Kidney (tissue), 14 donors: ENCODE data around the gene PSMD11. TPM values are rescaled to one million over a fixed set of nuclear protein-coding genes. Genes with fewer than 3 reads are reported as not detected.

Source experiments
- DNase-seq, 5 donors: peaks; one replicate each; pipeline ENCODE4 v3.0.0-alpha.2; 2013 to 2020
- FAIRE-seq: peaks from 2 replicates; lab custom pipeline; 2012; peaks lifted over from hg19 to GRCh38; lab: Jason Lieb, UNC
- H3K27ac ChIP-seq, 2 donors: one replicate each; pipeline ENCODE4 v1.7.0; 2013; ENCODE audit warnings: low read depth in 2 of 2, low read length in 2 of 2, inconsistent platforms in 1 of 2
- H3K27me3 ChIP-seq: one replicate; pipeline ENCODE4 v1.7.1; 2013; ENCODE audit warnings: low read length, inconsistent platforms; ENCODE audit not compliant: control insufficient read depth, insufficient read depth
- H3K36me3 ChIP-seq, 3 donors: one replicate each; pipeline versions ENCODE4 v1.7.0 to v1.7.1; 2013; ENCODE audit warnings: low read length in 3 of 3, control low read depth in 1 of 3, inconsistent platforms in 1 of 3; ENCODE audit not compliant: insufficient read depth in 3 of 3, control insufficient read depth in 2 of 3
- H3K4me1 ChIP-seq, 3 donors: one replicate each; pipeline versions ENCODE4 v1.7.0 to v1.7.1; 2013; ENCODE audit warnings: low read length in 3 of 3, inconsistent platforms in 1 of 3, low read depth in 1 of 3; ENCODE audit not compliant: control insufficient read depth in 2 of 3, insufficient read depth in 2 of 3
- H3K4me3 ChIP-seq, 3 donors: one replicate each; pipeline versions ENCODE4 v1.7.0 to v1.8.1; 2013; ENCODE audit warnings: low read length in 3 of 3, control low read depth in 1 of 3, inconsistent platforms in 1 of 3
- H3K9ac ChIP-seq, 3 donors: one replicate each; pipeline versions ENCODE4 v1.7.0 to v1.7.1; 2013; ENCODE audit warnings: low read length in 3 of 3, control low read depth in 1 of 3, inconsistent platforms in 1 of 3
- H3K9me3 ChIP-seq, 3 donors: one replicate each; pipeline versions ENCODE4 v1.7.0 to v1.7.1; 2013; ENCODE audit warnings: low read length in 3 of 3, control low read depth in 1 of 3, inconsistent platforms in 1 of 3; ENCODE audit not compliant: control insufficient read depth in 2 of 3, insufficient read depth in 1 of 3
- CTCF ChIP-seq: IDR thresholded peaks from 3 replicates; pipeline ENCODE4 v1.5.1; 2012; ENCODE audit warnings: mild to moderate bottlenecking, moderate library complexity, borderline replicate concordance; ENCODE audit not compliant: insufficient read depth; ENCODE audit errors: extremely low read depth
- intact Hi-C: fragments of 100-400 bp; cut with DNase I; formaldehyde crosslinking; loops from one replicate; pipeline ENCODE4 v1.11.1; 2022
- polyA plus RNA-seq: library from polyadenylated mRNA; stranded (reverse); fragments of 350-450 nt; fragmentation: Illumina TruSeq; extraction: RNeasy Lipid Tissue Mini Kit (QIAGEN cat#74804); gene quantifications from one replicate; pipeline ENCODE4 v1.2.3, GENCODE V29; 2014; ENCODE audit warnings: low read depth, low replicate concordance; ENCODE audit not compliant: insufficient read depth
- total RNA-seq: library from RNA; stranded (reverse); fragmentation: NEBNext Ultra II Directional; extraction: Animal tissue kit (Norgen Biotek cat#: 25700); gene quantifications from one replicate; pipeline ENCODE4 v1.2.1, GENCODE V29; 2021
- donor health status: control.
- donor health status: control.
- donor health status: control.
- donor health status: control.
- donor health status: control.
- donor health status: DM: yes; HTN: yes; CAD: no.
- donor health status: Normal renal cell carcinoma (clear cell type).

The PSMD11 gene
- total and polyA plus RNA-seq, 2 donors from 2014 or later: 65.1 to 67.5 TPM

- Histone ChIP-seq H3K9me3 (no peaks in the 10 kb centered on the region), H3K9ac (no peak overlapping the region), H3K27ac (no peak overlapping the region), H3K4me3 (no peak overlapping the region), H3K27me3 (no peaks in the 10 kb centered on the region), H3K4me1 (peaks cover 0 to 18% (median 8%) of the 10 kb centered on the region in 3 donors), H3K36me3 (no peaks in the 10 kb centered on the region)
- no peak for FAIRE-seq
- intact Hi-C loops: no loop called here
- TF ChIP-seq CTCF: no peak
- DNase-seq: peak in 1 of 5 donors; percentile 32
Observed at GRCh38 chr17:32516940-32517701, 72.8 kb downstream of the PSMD11 start.

- intact Hi-C loops: no loop called here
- H3K9me3 ChIP-seq: no peaks in the 10 kb centered on the region
- no peak overlapping the region for H3K9ac ChIP-seq
- DNase-seq (no peak), FAIRE-seq (no peak)
- no peak overlapping the region for H3K4me3 ChIP-seq
- TF ChIP-seq CTCF: no peak
- no peaks in the 10 kb centered on the region for H3K27me3 ChIP-seq
- H3K4me1 ChIP-seq: peaks cover 0 to 18% (median 8%) of the 10 kb centered on the region in 3 donors
- H3K27ac ChIP-seq: no peak overlapping the region
- H3K36me3 ChIP-seq: no peaks in the 10 kb centered on the region
Observed at GRCh38 chr17:32517982-32518381, 73.7 kb downstream of the PSMD11 start.

- TF ChIP-seq CTCF: no peak
- Histone ChIP-seq H3K36me3 (no peaks in the 10 kb centered on the region), H3K27ac (no peak overlapping the region), H3K9me3 (no peaks in the 10 kb centered on the region), H3K9ac (no peak overlapping the region), H3K27me3 (no peaks in the 10 kb centered on the region), H3K4me1 (peaks cover 0 to 18% (median 8%) of the 10 kb centered on the region in 3 donors), H3K4me3 (peak overlapping the region in 1 of 3 donors; percentile 48)
- intact Hi-C loops: no loop called here
- FAIRE-seq: no peak
- DNase-seq: no peak
Observed at GRCh38 chr17:32518646-32519227, 74.4 kb downstream of the PSMD11 start.
